Chondrocyte (in vitro differentiated cells): Measurements from ENCODE around the gene TM4SF20. TPM values are rescaled to one million over a fixed set of nuclear protein-coding genes. Genes with fewer than 3 reads are reported as not detected.

Experiments used
- DNase-seq: peaks from one replicate; pipeline ENCODE4 v3.0.0; 2021; ENCODE audit warnings: mixed read lengths, low spot score
- H3K27ac Mint-ChIP-seq: one replicate; pipeline ENCODE4 v1.8.0; 2021; ENCODE audit warnings: mild to moderate bottlenecking, moderate library complexity, mixed read lengths; ENCODE audit not compliant: unreplicated experiment
- H3K27me3 Mint-ChIP-seq: 2 replicates; pipeline ENCODE4 v1.8.0; 2021; ENCODE audit warnings: low read depth, mixed read lengths
- H3K36me3 Mint-ChIP-seq: 2 replicates; pipeline ENCODE4 v1.8.0; 2021; ENCODE audit warnings: low read depth, mixed read lengths
- H3K4me1 Mint-ChIP-seq: 2 replicates; pipeline ENCODE4 v1.8.0; 2021; ENCODE audit warnings: low read depth, mild to moderate bottlenecking, mixed read lengths
- H3K4me3 Mint-ChIP-seq: one replicate; pipeline ENCODE4 v1.8.0; 2021; ENCODE audit warnings: mild to moderate bottlenecking, moderate library complexity, mixed read lengths; ENCODE audit not compliant: unreplicated experiment
- H3K9me3 Mint-ChIP-seq: 2 replicates; pipeline ENCODE4 v1.8.0; 2021; ENCODE audit warnings: low read depth, mixed read lengths
- total RNA-seq: library from RNA; stranded (reverse); gene quantifications from 3 replicates; pipeline ENCODE4 v1.2.1, GENCODE V29; 2021
- TF ChIP-seq, protein P1 (sequence below): fragments of 200-600 bp; sonication (generic); IDR thresholded peaks from 2 replicates; pipeline ENCODE4 v1.5.0; 2021; ENCODE audit warnings: antibody characterized with exemption, mild to moderate bottlenecking, moderate library complexity

TM4SF20 gene
- total RNA-seq, 1 donor from 2014 or later = not detected

DNA sequence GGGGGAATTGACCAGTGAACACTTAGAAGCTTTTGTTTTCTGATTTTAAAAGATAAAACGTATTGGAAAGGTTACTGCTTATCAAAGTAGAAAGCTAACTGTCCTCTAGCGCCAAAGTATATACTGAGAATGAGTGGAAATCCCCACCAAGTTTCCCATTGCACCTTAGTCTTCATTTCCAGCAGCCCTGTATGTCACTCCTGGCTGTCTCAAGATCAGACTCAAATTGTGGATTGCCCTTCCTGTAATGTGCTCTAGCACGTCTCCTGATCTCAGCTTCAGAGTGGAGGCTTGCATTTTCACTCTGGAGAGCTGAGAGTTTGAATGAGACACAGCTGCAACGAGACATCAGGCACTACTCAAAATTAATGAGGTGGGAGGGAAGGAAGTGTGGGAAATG is 27.5 kb downstream of the TM4SF20 start:
- DNase-seq = no peak
- Mint-ChIP-seq H3K4me3 (no peak overlapping the region), H3K9me3 (no peaks in the 10 kb centered on the region), H3K4me1 (no peaks in the 10 kb centered on the region), H3K27ac (no peak overlapping the region), H3K27me3 (no peaks in the 10 kb centered on the region), H3K36me3 (peaks cover 18% of the 10 kb centered on the region)
- TF ChIP-seq, protein P1, sequence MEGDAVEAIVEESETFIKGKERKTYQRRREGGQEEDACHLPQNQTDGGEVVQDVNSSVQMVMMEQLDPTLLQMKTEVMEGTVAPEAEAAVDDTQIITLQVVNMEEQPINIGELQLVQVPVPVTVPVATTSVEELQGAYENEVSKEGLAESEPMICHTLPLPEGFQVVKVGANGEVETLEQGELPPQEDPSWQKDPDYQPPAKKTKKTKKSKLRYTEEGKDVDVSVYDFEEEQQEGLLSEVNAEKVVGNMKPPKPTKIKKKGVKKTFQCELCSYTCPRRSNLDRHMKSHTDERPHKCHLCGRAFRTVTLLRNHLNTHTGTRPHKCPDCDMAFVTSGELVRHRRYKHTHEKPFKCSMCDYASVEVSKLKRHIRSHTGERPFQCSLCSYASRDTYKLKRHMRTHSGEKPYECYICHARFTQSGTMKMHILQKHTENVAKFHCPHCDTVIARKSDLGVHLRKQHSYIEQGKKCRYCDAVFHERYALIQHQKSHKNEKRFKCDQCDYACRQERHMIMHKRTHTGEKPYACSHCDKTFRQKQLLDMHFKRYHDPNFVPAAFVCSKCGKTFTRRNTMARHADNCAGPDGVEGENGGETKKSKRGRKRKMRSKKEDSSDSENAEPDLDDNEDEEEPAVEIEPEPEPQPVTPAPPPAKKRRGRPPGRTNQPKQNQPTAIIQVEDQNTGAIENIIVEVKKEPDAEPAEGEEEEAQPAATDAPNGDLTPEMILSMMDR = no peak

DNA sequence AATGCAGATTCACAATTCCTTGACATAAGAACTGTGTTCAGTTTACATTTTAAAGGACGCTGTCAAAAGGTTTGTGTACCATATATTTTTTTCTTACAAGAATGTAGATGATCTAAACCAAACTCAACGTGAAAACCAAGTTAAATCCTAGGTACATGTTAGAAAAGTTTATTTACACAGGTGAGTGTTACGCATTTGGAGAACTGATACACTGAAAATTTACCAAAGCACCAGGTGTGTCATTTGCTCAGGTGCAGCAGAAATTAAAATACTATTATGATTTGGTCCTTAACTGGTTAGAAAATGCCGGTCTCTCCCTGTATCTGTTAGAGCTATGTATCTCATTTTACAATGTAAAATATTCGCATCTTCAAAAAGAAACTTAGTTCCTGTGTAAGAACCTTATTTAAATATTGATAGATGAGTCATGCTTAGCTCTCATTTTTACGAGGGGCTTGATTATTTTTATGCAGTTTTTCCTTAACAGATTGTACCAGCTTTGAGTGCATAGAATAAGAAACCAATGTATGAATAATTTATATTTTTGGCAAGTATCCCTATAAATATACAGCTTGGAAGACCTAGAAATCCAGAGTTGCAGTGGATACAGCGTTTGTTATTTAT is 29.0 kb downstream of the TM4SF20 start:
- TF ChIP-seq, protein P1 = no peak
- no peaks in the 10 kb centered on the region for H3K4me1 Mint-ChIP-seq
- no peak overlapping the region for H3K27ac Mint-ChIP-seq
- DNase-seq = no peak
- H3K27me3 Mint-ChIP-seq = no peaks in the 10 kb centered on the region
- no peaks in the 10 kb centered on the region for H3K9me3 Mint-ChIP-seq
- peaks cover 17% of the 10 kb centered on the region for H3K36me3 Mint-ChIP-seq
- no peak overlapping the region for H3K4me3 Mint-ChIP-seq

DNA sequence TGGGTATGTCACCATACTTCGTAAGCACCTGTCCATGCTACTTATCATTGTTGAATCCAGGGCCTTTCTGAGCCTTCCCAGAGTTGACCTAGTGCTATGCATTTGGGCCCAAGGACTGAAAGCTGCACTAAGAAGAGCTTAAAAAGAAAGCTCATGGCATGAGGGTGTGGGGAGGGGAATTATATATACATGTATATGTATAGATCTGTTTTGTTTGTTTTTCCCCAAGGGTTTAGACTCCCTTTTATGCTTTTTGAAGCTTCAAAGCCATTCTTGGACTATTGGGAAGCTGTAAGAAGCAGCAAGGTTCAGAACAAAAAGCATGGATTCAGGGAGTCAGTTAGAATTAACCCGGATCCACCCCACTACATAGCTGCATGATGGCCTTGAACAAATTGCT is 30.8 kb downstream of the TM4SF20 start:
- DNase-seq = no peak
- Mint-ChIP-seq H3K4me3 (no peak overlapping the region), H3K27ac (no peak overlapping the region), H3K9me3 (no peaks in the 10 kb centered on the region), H3K4me1 (no peaks in the 10 kb centered on the region), H3K36me3 (peaks cover 15% of the 10 kb centered on the region), H3K27me3 (no peaks in the 10 kb centered on the region)
- TF ChIP-seq, protein P1 = no peak

DNA sequence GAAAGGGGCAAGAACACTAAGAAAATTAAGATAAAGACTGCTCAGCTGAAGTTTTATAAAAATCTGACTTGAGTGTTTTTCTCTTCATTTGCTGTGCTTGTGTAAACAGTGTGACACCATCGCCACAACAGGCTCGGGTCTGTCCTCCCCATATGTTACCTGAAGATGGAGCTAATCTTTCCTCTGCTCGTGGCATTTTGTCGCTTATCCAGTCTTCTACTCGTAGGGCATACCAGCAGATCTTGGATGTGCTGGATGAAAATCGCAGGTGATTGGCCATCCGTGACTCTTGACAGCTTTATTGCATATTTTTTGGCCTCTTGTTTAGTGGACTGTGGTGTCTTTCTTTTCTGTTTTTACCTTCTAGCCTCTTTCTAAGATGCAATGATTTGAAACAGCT is 32.0 kb downstream of the TM4SF20 start:
- Mint-ChIP-seq H3K36me3 (peaks cover 14% of the 10 kb centered on the region), H3K27ac (no peak overlapping the region), H3K4me3 (no peak overlapping the region), H3K9me3 (no peaks in the 10 kb centered on the region), H3K4me1 (no peaks in the 10 kb centered on the region), H3K27me3 (no peaks in the 10 kb centered on the region)
- no peak for DNase-seq
- TF ChIP-seq, protein P1 = no peak

DNA sequence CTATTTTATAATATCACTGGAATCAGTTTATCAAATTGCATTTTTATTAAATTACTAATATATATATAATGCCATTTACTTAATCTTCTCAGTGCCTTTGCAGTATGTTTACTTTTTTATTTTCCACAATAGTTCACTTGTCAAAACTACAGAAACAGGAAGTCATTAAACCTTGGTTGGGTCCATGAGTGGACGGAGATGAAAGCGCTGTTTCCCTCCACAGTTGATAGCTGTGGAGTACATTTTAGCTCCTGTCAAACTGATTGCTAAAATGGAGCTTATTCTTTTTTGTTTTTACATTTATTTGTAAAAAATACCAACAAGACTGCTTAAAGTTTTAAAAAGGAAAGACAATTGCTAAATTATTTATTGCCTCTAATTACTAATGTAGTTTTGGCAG is 34.9 kb downstream of the TM4SF20 start:
- H3K27me3 Mint-ChIP-seq = no peaks in the 10 kb centered on the region
- no peaks in the 10 kb centered on the region for H3K9me3 Mint-ChIP-seq
- H3K4me3 Mint-ChIP-seq = no peak overlapping the region
- TF ChIP-seq, protein P1 = no peak
- H3K27ac Mint-ChIP-seq = no peak overlapping the region
- no peaks in the 10 kb centered on the region for H3K4me1 Mint-ChIP-seq
- peaks cover 16% of the 10 kb centered on the region for H3K36me3 Mint-ChIP-seq
- DNase-seq = no peak
